ENCODE results near the gene IFT80. TPM values are rescaled to one million over a fixed set of nuclear protein-coding genes. Genes with fewer than 3 reads are reported as not detected.

Gene IFT80
- total RNA-seq, 1 experiment from 2014 or later = 20.9 TPM

- DNase-seq (ENCODE audit: extremely low read depth, low read depth) = no peak
Measured at GRCh38 chr3:160217675-160218074, 181.3 kb downstream of the IFT80 start.

GRCh38 chr3:160213191-160213590 is 185.8 kb downstream of the IFT80 start:
- no peak for DNase-seq (ENCODE audit: extremely low read depth, low read depth)

- peak; percentile 33 for DNase-seq (ENCODE audit: extremely low read depth, low read depth)
Measured at GRCh38 chr3:160210799-160211221, 188.2 kb downstream of the IFT80 start.

GRCh38 chr3:160210341-160210740 is 188.7 kb downstream of the IFT80 start:
- DNase-seq (ENCODE audit: extremely low read depth, low read depth) = no peak

Small RNA genes lying within 50 kb of the gene (small RNA-seq; reads per million reads assigned to genes)
- gene MIR15B = 4.1 to 48.9 reads per million in 2 experiments
- gene MIR16-2 = 0.68 to 20.1 reads per million in 2 experiments

Other genes with a start within 250 kb of the IFT80 start
- not detected in 2 replicates for gene C3orf80, start 173.8 kb downstream of the IFT80 start, total RNA-seq (2014; rRNA removed; shearing (Covaris generic))
- gene SMC4, start 425 bp upstream of the IFT80 start, total RNA-seq (2014; rRNA removed; shearing (Covaris generic)) = 96.9 and 109 TPM in 2 replicates
- 20.1 and 20.5 TPM in 2 replicates for gene TRIM59, start 50.6 kb upstream of the IFT80 start, total RNA-seq (2014; rRNA removed; shearing (Covaris generic))
- gene KPNA4, start 166.3 kb upstream of the IFT80 start, total RNA-seq (2014; rRNA removed; shearing (Covaris generic)) = 27.0 and 31.7 TPM in 2 replicates